HEK293 (cell line): ENCODE data around the gene PCSK6.
A peak's percentile ranks its signal among the peaks of the same experiment; 100 is the strongest.

Experiments
- CTCF ChIA-PET: fragments of 350-600 bp; formaldehyde crosslinking; extraction: SDS; loops from one replicate; lab custom pipeline; 2021; ENCODE audit warnings: antibody characterized with exemption; lab: Yijun Ruan, JAX
- POLR2A ChIA-PET: fragments of 300-600 bp; formaldehyde crosslinking; extraction: SDS; loops from one replicate; lab custom pipeline; 2020; ENCODE audit warnings: antibody characterized with exemption, inconsistent platforms; lab: Yijun Ruan, JAX
- H3K27ac ChIP-seq: fragments of 200-500 bp; sonication (Bioruptor generic); 2 replicates; pipeline ENCODE4 v1.5.1; 2014; ENCODE audit warnings: low read depth, low read length, control low read depth, inconsistent platforms; ENCODE audit errors: extremely low read depth
- H3K36me3 ChIP-seq, 2 experiments: fragments of 200-500 bp in 1 of 2; sonication (Bioruptor generic) in 1 of 2; 1 replicate in 1 of 2; 2 replicates in 1 of 2; pipeline ENCODE4 v1.5.1; 2014 to 2017; ENCODE audit warnings: inconsistent platforms in 2 of 2, low read length in 2 of 2; ENCODE audit not compliant: control insufficient read depth in 2 of 2, insufficient read depth in 1 of 2
- H3K4me1 ChIP-seq: fragments of 200-500 bp; sonication (Bioruptor generic); 2 replicates; pipeline ENCODE4 v1.5.1; 2014; ENCODE audit warnings: mild to moderate bottlenecking, low read length, inconsistent platforms; ENCODE audit not compliant: control insufficient read depth, insufficient read depth
- H3K4me3 ChIP-seq: 2 replicates; pipeline ENCODE4 v1.5.1; 2011; ENCODE audit warnings: low read depth, mild to moderate bottlenecking, control low read depth, low read length, moderate library complexity
- H3K9me3 ChIP-seq: fragments of 200-500 bp; sonication (Bioruptor generic); 2 replicates; pipeline ENCODE4 v1.5.1; 2014; ENCODE audit warnings: low read depth, low read length, inconsistent platforms; ENCODE audit not compliant: control insufficient read depth, insufficient read depth
- CTCF ChIP-seq: fragments of 450-650 bp; formaldehyde crosslinking; IDR thresholded peaks from 2 replicates; pipeline ENCODE4 v1.5.1; 2016; ENCODE audit warnings: missing biosample characterization, missing genetic modification characterization
- OSR2 ChIP-seq: fragments of 450-650 bp; formaldehyde crosslinking; IDR thresholded peaks from 2 replicates; pipeline ENCODE4 v1.5.1; 2016; ENCODE audit warnings: missing biosample characterization, missing genetic modification characterization
- SCRT2 ChIP-seq: fragments of 450-650 bp; formaldehyde crosslinking; IDR thresholded peaks from 2 replicates; pipeline ENCODE4 v1.5.1; 2016; ENCODE audit warnings: missing biosample characterization, missing genetic modification characterization
- SETDB1 ChIP-seq: IDR thresholded peaks from one replicate; pipeline ENCODE4 v1.6.1; 2017; ENCODE audit warnings: mild to moderate bottlenecking, low read length, moderate library complexity, mixed read lengths; ENCODE audit not compliant: insufficient read length
- ZBTB49 ChIP-seq: fragments of 450-650 bp; formaldehyde crosslinking; IDR thresholded peaks from 2 replicates; pipeline ENCODE4 v1.5.1; 2016; ENCODE audit warnings: missing biosample characterization, missing genetic modification characterization, low read depth
- ZBTB6 ChIP-seq: fragments of 450-650 bp; formaldehyde crosslinking; IDR thresholded peaks from 2 replicates; pipeline ENCODE4 v1.5.1; 2017; ENCODE audit warnings: missing biosample characterization, missing genetic modification characterization
- ZIC2 ChIP-seq: fragments of 450-650 bp; formaldehyde crosslinking; IDR thresholded peaks from 2 replicates; pipeline ENCODE4 v1.5.1; 2016; ENCODE audit warnings: missing biosample characterization, missing genetic modification characterization
- ZNF146 ChIP-seq: fragments of 450-650 bp; formaldehyde crosslinking; IDR thresholded peaks from 2 replicates; pipeline ENCODE4 v1.5.1; 2016; ENCODE audit warnings: missing biosample characterization, missing genetic modification characterization
- ZNF148 ChIP-seq: fragments of 450-650 bp; formaldehyde crosslinking; IDR thresholded peaks from 2 replicates; pipeline ENCODE4 v1.5.0; 2017; ENCODE audit warnings: missing biosample characterization, missing genetic modification characterization, borderline replicate concordance
- ZNF211 ChIP-seq: fragments of 450-650 bp; formaldehyde crosslinking; IDR thresholded peaks from 2 replicates; pipeline ENCODE4 v1.5.1; 2016; ENCODE audit warnings: low read depth, missing biosample characterization, missing genetic modification characterization
- ZNF223 ChIP-seq: fragments of 450-650 bp; formaldehyde crosslinking; IDR thresholded peaks from 2 replicates; pipeline ENCODE4 v1.5.1; 2016; ENCODE audit warnings: missing biosample characterization, missing genetic modification characterization
- ZNF324 ChIP-seq: fragments of 450-650 bp; formaldehyde crosslinking; IDR thresholded peaks from 2 replicates; pipeline ENCODE4 v1.5.1; 2016; ENCODE audit warnings: missing biosample characterization, missing genetic modification characterization
- ZNF518A ChIP-seq: fragments of 450-650 bp; formaldehyde crosslinking; conservative IDR thresholded peaks from 2 replicates; pipeline ENCODE4 v1.5.1; 2016; ENCODE audit warnings: low read depth, missing biosample characterization, missing genetic modification characterization
- ZNF585B ChIP-seq: fragments of 450-650 bp; formaldehyde crosslinking; IDR thresholded peaks from 2 replicates; pipeline ENCODE4 v1.5.1; 2016; ENCODE audit warnings: missing biosample characterization, missing genetic modification characterization
- ZNF596 ChIP-seq: fragments of 450-650 bp; IDR thresholded peaks from 2 replicates; pipeline ENCODE4 v1.5.0; 2018; ENCODE audit warnings: missing biosample characterization, mild to moderate bottlenecking, missing genetic modification characterization, moderate library complexity
- ZNF701 ChIP-seq: fragments of 450-650 bp; formaldehyde crosslinking; IDR thresholded peaks from 2 replicates; pipeline ENCODE4 v1.5.1; 2016; ENCODE audit warnings: missing biosample characterization, missing genetic modification characterization
- ZSCAN4 ChIP-seq: fragments of 450-650 bp; formaldehyde crosslinking; IDR thresholded peaks from 2 replicates; pipeline ENCODE4 v1.5.1; 2017; ENCODE audit warnings: missing biosample characterization, missing genetic modification characterization

Gene PCSK6

GRCh38 chr15:101520395-101520794 lies 30.9 kb upstream of the PCSK6 start (continued):
- TF ChIP-seq ZNF596 (tag by site-specific recombination) (no peak), ZBTB49 (tag by site-specific recombination) (no peak), CTCF (tag by site-specific recombination) (no peak), ZSCAN4 (tag by site-specific recombination) (no peak)

- H3K36me3 ChIP-seq: no peaks in the 10 kb centered on the region
- POLR2A ChIA-PET: no interaction called here
- no peak overlapping the region for H3K4me3 ChIP-seq
- CTCF ChIA-PET: no interaction called here
- TF ChIP-seq SCRT2 (0 out of 2 replicates have a peak, but pooled peaks have one; percentile 46), ZIC2 (tag by site-specific recombination) (no peak), ZNF585B (tag by site-specific recombination) (no peak), SETDB1 (peak; percentile 92), ZNF324 (tag by site-specific recombination) (no peak), ZNF146 (tag by site-specific recombination) (no peak), ZNF223 (tag by site-specific recombination) (no peak), ZNF518A (tag by site-specific recombination) (0 out of 2 replicates have a peak, but pooled peaks have one; percentile 43), ZNF148 (tag by site-specific recombination) (no peak), ZBTB6 (no peak), OSR2 (tag by site-specific recombination) (no peak), ZNF211 (no peak), ZNF701 (tag by site-specific recombination) (no peak)
- TF ChIP-seq, all 188 proteins: peak for 3
- peaks cover 17% of the 10 kb centered on the region for H3K9me3 ChIP-seq
- no peak overlapping the region for H3K27ac ChIP-seq
- no peaks in the 10 kb centered on the region for H3K4me1 ChIP-seq
These were observed 28.0 kb upstream of the PCSK6 start for GRCh38 chr15:101517504-101517903.
